Measurements from ENCODE around the gene CHRNB1.

Gene CHRNB1

GRCh38 chr17:7486181-7486580, 41.3 kb downstream of the CHRNB1 start:
- no peak for DNase-seq

- DNase-seq: no peak
Observed at GRCh38 chr17:7490144-7490543, 45.3 kb downstream of the CHRNB1 start.

GRCh38 chr17:7491583-7491982, 46.7 kb downstream of the CHRNB1 start:
- DNase-seq: no peak

GRCh38 chr17:7493941-7494340, 49.1 kb downstream of the CHRNB1 start:
- DNase-seq: no peak

GRCh38 chr17:7495906-7496434, 51.1 kb downstream of the CHRNB1 start:
- no peak for DNase-seq

- DNase-seq: no peak
Observed at GRCh38 chr17:7496470-7497183, 51.8 kb downstream of the CHRNB1 start.

- DNase-seq: no peak
Observed at GRCh38 chr17:7497228-7497627, 52.4 kb downstream of the CHRNB1 start.

GRCh38 chr17:7497636-7498035, 52.8 kb downstream of the CHRNB1 start:
- no peak for DNase-seq

- DNase-seq: no peak
Observed at GRCh38 chr17:7499161-7499560, 54.3 kb downstream of the CHRNB1 start.

GRCh38 chr17:7501729-7502128, 56.9 kb downstream of the CHRNB1 start:
- no peak for DNase-seq

- no peak for DNase-seq
Observed at GRCh38 chr17:7502171-7502847, 57.4 kb downstream of the CHRNB1 start.

GRCh38 chr17:7502987-7503386, 58.1 kb downstream of the CHRNB1 start:
- no peak for DNase-seq

- no peak for DNase-seq
Observed at GRCh38 chr17:7503521-7503920, 58.7 kb downstream of the CHRNB1 start.
